Measurements from ENCODE around the gene HES3.

GRCh38 chr1:6246497-6247467, 2.8 kb downstream of the HES3 start:
- TF ChIP-seq YY1 (IDR thresholded peaks at IDR 0.05; ENCODE audit: insufficient read depth, insufficient read length): no peak
- TF ChIP-seq ZNF274 (IDR thresholded peaks at IDR 0.05; ENCODE audit: low read depth, low read length): no peak
